ENCODE measurements around the gene GRK5.

GRCh38 chr10:119412244-119413092 is 205.1 kb downstream of the GRK5 start:
- TF ChIP-seq CTCF (IDR thresholded peaks at IDR 0.05) = no peak
- TF ChIP-seq ZFX (IDR thresholded peaks at IDR 0.05; ENCODE audit: borderline replicate concordance) = no peak
